ENCODE results near the gene VSIR. TPM values are rescaled to one million over a fixed set of nuclear protein-coding genes. Genes with fewer than 3 reads are reported as not detected.

Gene VSIR
- total RNA-seq, 1 donor from 2014 or later, result 117 TPM

- no peak for DNase-seq
- Histone ChIP-seq H3K27ac (peak overlapping the region; percentile 11), H3K36me3 (no peaks in the 10 kb centered on the region)
Observed at GRCh38 chr10:71743089-71743838, 30.1 kb downstream of the VSIR start.

GRCh38 chr10:71742301-71743088 is 30.8 kb downstream of the VSIR start:
- Histone ChIP-seq H3K27ac (no peak overlapping the region), H3K9me3 (peaks cover 7% of the 10 kb centered on the region), H3K36me3 (no peaks in the 10 kb centered on the region), H3K27me3 (ENCODE audit: low read depth) (no peaks in the 10 kb centered on the region), H3K4me3 (no peak overlapping the region), H3K4me1 (peaks cover 62% of the 10 kb centered on the region)
- ATAC-seq (no peak), DNase-seq (no peak)
- TF ChIP-seq, protein P1, sequence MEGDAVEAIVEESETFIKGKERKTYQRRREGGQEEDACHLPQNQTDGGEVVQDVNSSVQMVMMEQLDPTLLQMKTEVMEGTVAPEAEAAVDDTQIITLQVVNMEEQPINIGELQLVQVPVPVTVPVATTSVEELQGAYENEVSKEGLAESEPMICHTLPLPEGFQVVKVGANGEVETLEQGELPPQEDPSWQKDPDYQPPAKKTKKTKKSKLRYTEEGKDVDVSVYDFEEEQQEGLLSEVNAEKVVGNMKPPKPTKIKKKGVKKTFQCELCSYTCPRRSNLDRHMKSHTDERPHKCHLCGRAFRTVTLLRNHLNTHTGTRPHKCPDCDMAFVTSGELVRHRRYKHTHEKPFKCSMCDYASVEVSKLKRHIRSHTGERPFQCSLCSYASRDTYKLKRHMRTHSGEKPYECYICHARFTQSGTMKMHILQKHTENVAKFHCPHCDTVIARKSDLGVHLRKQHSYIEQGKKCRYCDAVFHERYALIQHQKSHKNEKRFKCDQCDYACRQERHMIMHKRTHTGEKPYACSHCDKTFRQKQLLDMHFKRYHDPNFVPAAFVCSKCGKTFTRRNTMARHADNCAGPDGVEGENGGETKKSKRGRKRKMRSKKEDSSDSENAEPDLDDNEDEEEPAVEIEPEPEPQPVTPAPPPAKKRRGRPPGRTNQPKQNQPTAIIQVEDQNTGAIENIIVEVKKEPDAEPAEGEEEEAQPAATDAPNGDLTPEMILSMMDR (IDR thresholded peaks at IDR 0.05), result no peak
- intact Hi-C loops (cut with DNase I), result no loop called here

More at GRCh38 chr10:71743089-71743838, 30.1 kb downstream of the VSIR start:
- Histone ChIP-seq H3K27me3 (ENCODE audit: low read depth) (no peaks in the 10 kb centered on the region), H3K4me1 (peaks cover 62% of the 10 kb centered on the region), H3K9me3 (peaks cover 7% of the 10 kb centered on the region), H3K4me3 (no peak overlapping the region)
- ATAC-seq, result no peak
- TF ChIP-seq, protein P1 (IDR thresholded peaks at IDR 0.05), result no peak
- intact Hi-C loops (cut with DNase I), result no loop called here

- ATAC-seq, result no peak
Observed at GRCh38 chr10:71741671-71742070, 31.6 kb downstream of the VSIR start.

GRCh38 chr10:71741029-71741428 is 32.3 kb downstream of the VSIR start:
- peaks cover 62% of the 10 kb centered on the region for H3K4me1 ChIP-seq
- no peak overlapping the region for H3K27ac ChIP-seq
- no peaks in the 10 kb centered on the region for H3K27me3 ChIP-seq (ENCODE audit: low read depth)
- intact Hi-C loops (cut with DNase I), result no loop called here
- H3K36me3 ChIP-seq, result no peaks in the 10 kb centered on the region
- TF ChIP-seq, protein P1 (IDR thresholded peaks at IDR 0.05), result no peak
- no peak overlapping the region for H3K4me3 ChIP-seq
- no peak for ATAC-seq
- no peak for DNase-seq
- H3K9me3 ChIP-seq, result peaks cover 7% of the 10 kb centered on the region

More at GRCh38 chr10:71741671-71742070, 31.6 kb downstream of the VSIR start:
- no peak overlapping the region for H3K27ac ChIP-seq
- DNase-seq, result no peak
- TF ChIP-seq, protein P1 (IDR thresholded peaks at IDR 0.05), result no peak
- no peak overlapping the region for H3K4me3 ChIP-seq
- H3K36me3 ChIP-seq, result no peaks in the 10 kb centered on the region
- H3K9me3 ChIP-seq, result peaks cover 7% of the 10 kb centered on the region
- peaks cover 62% of the 10 kb centered on the region for H3K4me1 ChIP-seq
- no peaks in the 10 kb centered on the region for H3K27me3 ChIP-seq (ENCODE audit: low read depth)
- intact Hi-C loops (cut with DNase I), result no loop called here

- peaks cover 7% of the 10 kb centered on the region for H3K9me3 ChIP-seq
- H3K27ac ChIP-seq, result peak overlapping the region; percentile 7
- TF ChIP-seq, protein P1 (IDR thresholded peaks at IDR 0.05), result no peak
- peak; percentile 17 to 27 for ATAC-seq
- peaks cover 62% of the 10 kb centered on the region for H3K4me1 ChIP-seq
- intact Hi-C loops (cut with DNase I), result no loop called here
- no peak for DNase-seq
- no peak overlapping the region for H3K4me3 ChIP-seq
- no peaks in the 10 kb centered on the region for H3K27me3 ChIP-seq (ENCODE audit: low read depth)
- no peaks in the 10 kb centered on the region for H3K36me3 ChIP-seq
Observed at GRCh38 chr10:71740069-71740653, 33.2 kb downstream of the VSIR start.
